MM.1S (cell line): ENCODE results near the gene TMEM80.

Source experiments
- DNase-seq: peaks from one replicate; pipeline ENCODE4 v3.0.0-alpha.2; 2015
- H2AFZ ChIP-seq: fragments of 300-600 bp; sonication (generic); 2 replicates; pipeline ENCODE4 v1.6.0; 2016; ENCODE audit warnings: antibody characterized with exemption, low read length
- H3F3A ChIP-seq: fragments of 300-600 bp; sonication (generic); 2 replicates; pipeline ENCODE4 v1.6.1; 2016; ENCODE audit warnings: mild to moderate bottlenecking, antibody characterized with exemption, low read length, moderate library complexity, mixed read lengths; ENCODE audit not compliant: insufficient read depth
- H3K27ac ChIP-seq: fragments of 300-600 bp; sonication (generic); 2 replicates; pipeline ENCODE4 v1.5.1; 2016; ENCODE audit warnings: mild to moderate bottlenecking, low read length
- H3K27me3 ChIP-seq: fragments of 300-600 bp; sonication (generic); replicated peaks from 2 replicates; pipeline ENCODE4 v1.6.0; 2016; ENCODE audit warnings: low read length; ENCODE audit not compliant: insufficient read depth
- H3K36me3 ChIP-seq: fragments of 300-600 bp; sonication (generic); replicated peaks from 2 replicates; pipeline ENCODE4 v1.6.1; 2016; ENCODE audit warnings: mild to moderate bottlenecking, low read length, mixed read lengths; ENCODE audit not compliant: insufficient read depth
- H3K4me1 ChIP-seq: fragments of 300-600 bp; sonication (generic); 2 replicates; pipeline ENCODE4 v1.6.1; 2016; ENCODE audit warnings: low read length, mixed read lengths
- H3K4me2 ChIP-seq: fragments of 300-600 bp; sonication (generic); 2 replicates; pipeline ENCODE4 v1.6.0; 2016; ENCODE audit warnings: low read depth, low read length
- H3K4me3 ChIP-seq: fragments of 300-600 bp; sonication (generic); 2 replicates; pipeline ENCODE4 v1.5.1; 2016; ENCODE audit warnings: low read length, mixed read lengths
- H3K79me2 ChIP-seq: fragments of 300-600 bp; sonication (generic); 2 replicates; pipeline ENCODE4 v1.6.1; 2016; ENCODE audit warnings: mixed run types, low read length, mixed read lengths
- H3K9ac ChIP-seq: fragments of 300-600 bp; sonication (generic); 2 replicates; pipeline ENCODE4 v1.6.1; 2016; ENCODE audit warnings: low read length, mixed read lengths
- H3K9me2 ChIP-seq: fragments of 300-600 bp; sonication (generic); replicated peaks from 2 replicates; pipeline ENCODE4 v1.6.1; 2016; ENCODE audit warnings: mild to moderate bottlenecking, low read length, mixed read lengths; ENCODE audit not compliant: insufficient read depth
- H3K9me3 ChIP-seq: fragments of 300-600 bp; sonication (generic); replicated peaks from 2 replicates; pipeline ENCODE4 v1.6.1; 2016; ENCODE audit warnings: mild to moderate bottlenecking, low read length, mixed read lengths; ENCODE audit not compliant: insufficient read depth
- H4K20me1 ChIP-seq: fragments of 300-600 bp; sonication (generic); 2 replicates; pipeline ENCODE4 v1.6.1; 2016; ENCODE audit warnings: mild to moderate bottlenecking, low read length, moderate library complexity, mixed read lengths; ENCODE audit not compliant: insufficient read depth
- EZH2 ChIP-seq: fragments of 300-600 bp; sonication (generic); optimal IDR thresholded peaks from 2 replicates; pipeline ENCODE3; 2017; ENCODE audit warnings: low read depth, mild to moderate bottlenecking, antibody characterized with exemption, low read length, mixed read lengths
- EZH2phosphoT487 ChIP-seq: fragments of 300-600 bp; sonication (generic); IDR thresholded peaks from 2 replicates; pipeline ENCODE4 v1.6.1; 2018; ENCODE audit warnings: antibody characterized with exemption, low read length
- TF ChIP-seq, protein P1 (sequence below): fragments of 300-600 bp; sonication (generic); IDR thresholded peaks from 2 replicates; pipeline ENCODE4 v1.5.1; 2016; ENCODE audit warnings: antibody characterized with exemption, low read length, mixed read lengths

TMEM80 gene

DNA sequence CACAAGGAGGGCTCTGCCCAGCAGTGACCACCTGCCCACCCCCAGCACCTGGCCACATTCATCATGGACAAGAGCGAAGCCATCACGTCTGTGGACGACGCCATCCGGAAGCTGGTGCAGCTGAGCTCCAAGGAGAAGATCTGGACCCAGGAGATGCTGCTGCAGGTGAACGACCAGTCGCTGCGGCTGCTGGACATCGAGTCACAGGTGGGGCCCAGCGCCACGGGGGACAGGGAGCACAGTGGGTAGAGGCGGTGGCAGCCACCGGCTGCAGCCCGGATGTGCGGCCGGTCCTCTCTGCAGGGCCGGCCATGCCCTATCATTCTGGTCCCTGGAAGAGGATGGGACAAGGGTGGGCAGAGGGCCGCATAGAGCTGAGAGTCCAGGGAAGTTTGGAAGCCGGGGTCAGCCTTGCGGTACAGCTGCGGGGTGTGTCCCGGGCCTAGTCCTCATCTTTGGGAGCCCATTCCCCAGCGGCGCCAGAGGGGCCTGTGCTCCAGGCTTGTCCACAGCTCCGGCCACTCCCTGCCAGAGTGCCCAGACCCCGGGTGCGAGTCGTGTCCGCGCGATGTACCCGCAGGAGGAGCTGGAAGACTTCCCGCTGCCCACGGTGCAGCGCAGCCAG, 24.5 kb downstream of the TMEM80 start:
- Histone ChIP-seq H3K9me3 (no peaks in the 10 kb centered on the region), H3K9ac (no peak overlapping the region), H2AFZ (0 out of 2 replicates have a peak overlapping the region, but pooled peaks have one; percentile 61), H3K9me2 (no peaks in the 10 kb centered on the region), H3K79me2 (no peaks in the 10 kb centered on the region), H3K27ac (no peak overlapping the region), H3K36me3 (no peaks in the 10 kb centered on the region), H3K27me3 (peaks cover 20% of the 10 kb centered on the region; the same call in 1 of the 2 replicates), H3F3A (no peaks in the 10 kb centered on the region), H3K4me3 (peak overlapping the region; percentile 55), H3K4me1 (peaks cover 15% of the 10 kb centered on the region), H3K4me2 (peak overlapping the region; percentile 99; the same call in 1 of the 2 replicates), H4K20me1 (no peaks in the 10 kb centered on the region)
- DNase-seq = no peak
- TF ChIP-seq EZH2phosphoT487 (no peak), EZH2 (no peak)
- TF ChIP-seq, protein P1, sequence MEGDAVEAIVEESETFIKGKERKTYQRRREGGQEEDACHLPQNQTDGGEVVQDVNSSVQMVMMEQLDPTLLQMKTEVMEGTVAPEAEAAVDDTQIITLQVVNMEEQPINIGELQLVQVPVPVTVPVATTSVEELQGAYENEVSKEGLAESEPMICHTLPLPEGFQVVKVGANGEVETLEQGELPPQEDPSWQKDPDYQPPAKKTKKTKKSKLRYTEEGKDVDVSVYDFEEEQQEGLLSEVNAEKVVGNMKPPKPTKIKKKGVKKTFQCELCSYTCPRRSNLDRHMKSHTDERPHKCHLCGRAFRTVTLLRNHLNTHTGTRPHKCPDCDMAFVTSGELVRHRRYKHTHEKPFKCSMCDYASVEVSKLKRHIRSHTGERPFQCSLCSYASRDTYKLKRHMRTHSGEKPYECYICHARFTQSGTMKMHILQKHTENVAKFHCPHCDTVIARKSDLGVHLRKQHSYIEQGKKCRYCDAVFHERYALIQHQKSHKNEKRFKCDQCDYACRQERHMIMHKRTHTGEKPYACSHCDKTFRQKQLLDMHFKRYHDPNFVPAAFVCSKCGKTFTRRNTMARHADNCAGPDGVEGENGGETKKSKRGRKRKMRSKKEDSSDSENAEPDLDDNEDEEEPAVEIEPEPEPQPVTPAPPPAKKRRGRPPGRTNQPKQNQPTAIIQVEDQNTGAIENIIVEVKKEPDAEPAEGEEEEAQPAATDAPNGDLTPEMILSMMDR = no peak

DNA sequence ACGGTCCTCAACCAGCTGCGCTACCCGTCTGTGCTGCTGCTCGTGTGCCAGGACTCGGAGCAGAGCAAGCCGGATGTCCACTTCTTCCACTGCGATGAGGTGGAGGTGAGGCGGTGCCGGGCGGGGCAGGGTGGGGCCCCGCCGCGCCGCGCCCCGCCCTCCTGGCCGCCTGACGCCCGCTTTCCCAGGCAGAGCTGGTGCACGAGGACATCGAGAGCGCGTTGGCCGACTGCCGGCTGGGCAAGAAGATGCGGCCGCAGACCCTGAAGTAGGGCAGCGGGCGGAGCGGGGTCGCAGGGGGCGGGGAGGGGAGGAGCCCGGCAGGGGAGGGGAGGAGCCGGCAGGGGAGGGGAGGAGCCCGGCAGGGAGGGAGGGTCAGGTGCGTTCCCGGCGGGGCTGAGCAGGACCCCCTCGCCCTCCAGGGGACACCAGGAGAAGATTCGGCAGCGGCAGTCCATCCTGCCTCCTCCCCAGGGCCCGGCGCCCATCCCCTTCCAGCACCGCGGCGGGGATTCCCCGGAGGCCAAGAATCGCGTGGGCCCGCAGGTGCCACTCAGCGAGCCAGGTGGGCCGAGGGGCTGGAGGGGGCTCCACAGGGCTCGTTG, 25.1 kb downstream of the TMEM80 start:
- H3K9me2 ChIP-seq = no peaks in the 10 kb centered on the region
- no peak overlapping the region for H3K27ac ChIP-seq
- no peaks in the 10 kb centered on the region for H3K9me3 ChIP-seq
- peaks cover 20% of the 10 kb centered on the region; the same call in 1 of the 2 replicates for H3K27me3 ChIP-seq
- H3K36me3 ChIP-seq = no peaks in the 10 kb centered on the region
- H3K4me3 ChIP-seq = peak overlapping the region; percentile 55
- H3K79me2 ChIP-seq = no peaks in the 10 kb centered on the region
- peak overlapping the region; percentile 99 for H3K4me2 ChIP-seq
- peaks cover 15% of the 10 kb centered on the region for H3K4me1 ChIP-seq
- no peak for TF ChIP-seq EZH2
- TF ChIP-seq EZH2phosphoT487 = no peak
- TF ChIP-seq, protein P1 = no peak
- no peak for DNase-seq
- no peaks in the 10 kb centered on the region for H4K20me1 ChIP-seq
- no peak overlapping the region; the same call in 1 of the 2 replicates for H3K9ac ChIP-seq
- no peaks in the 10 kb centered on the region for H3F3A ChIP-seq
- peak overlapping the region; percentile 81 for H2AFZ ChIP-seq

DNA sequence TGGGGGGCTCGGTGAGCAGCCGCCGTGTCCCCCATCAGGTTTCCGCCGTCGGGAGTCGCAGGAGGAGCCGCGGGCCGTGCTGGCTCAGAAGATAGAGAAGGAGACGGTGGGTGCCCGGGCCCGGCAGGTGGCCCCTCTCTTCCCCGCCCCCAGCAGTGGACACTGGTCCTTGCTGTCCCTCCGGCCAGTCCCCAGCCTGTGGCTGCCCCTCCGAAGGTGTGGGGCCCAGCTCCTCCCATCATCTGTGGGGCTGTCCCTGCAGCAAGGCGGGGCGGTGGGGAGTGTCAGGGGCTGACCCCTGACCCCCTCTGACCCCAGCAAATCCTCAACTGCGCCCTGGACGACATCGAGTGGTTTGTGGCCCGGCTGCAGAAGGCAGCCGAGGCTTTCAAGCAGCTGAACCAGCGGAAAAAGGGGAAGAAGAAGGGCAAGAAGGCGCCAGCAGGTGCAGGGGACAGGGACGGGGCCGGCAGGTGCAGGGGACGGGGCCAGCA, 25.7 kb downstream of the TMEM80 start:
- no peak for DNase-seq
- no peaks in the 10 kb centered on the region for H3K9me3 ChIP-seq
- H3K4me3 ChIP-seq = peak overlapping the region; percentile 55
- H4K20me1 ChIP-seq = no peaks in the 10 kb centered on the region
- H3K4me1 ChIP-seq = peaks cover 15% of the 10 kb centered on the region
- H3K9ac ChIP-seq = peak overlapping the region; percentile 23; the same call in 1 of the 2 replicates
- no peaks in the 10 kb centered on the region for H3K36me3 ChIP-seq
- H2AFZ ChIP-seq = peak overlapping the region; percentile 81
- no peak for TF ChIP-seq EZH2
- TF ChIP-seq, protein P1 = no peak
- no peak for TF ChIP-seq EZH2phosphoT487
- no peaks in the 10 kb centered on the region; the same call in 1 of the 2 replicates for H3F3A ChIP-seq
- H3K9me2 ChIP-seq = no peaks in the 10 kb centered on the region
- H3K27ac ChIP-seq = no peak overlapping the region
- H3K27me3 ChIP-seq = peaks cover 20% of the 10 kb centered on the region; the same call in 1 of the 2 replicates
- H3K79me2 ChIP-seq = no peaks in the 10 kb centered on the region
- H3K4me2 ChIP-seq = peak overlapping the region; percentile 99
